Stimulated activated naive CD4-positive, alpha-beta T cell treated with Interleukin-2 at 50 U/mL for 16 hours (primary cell): ENCODE data around the gene PEX6.
A peak's percentile ranks its signal among the peaks of the same experiment; 100 is the strongest.

ENCODE experiments used
- DNase-seq: peaks from one replicate; lab custom pipeline; 2025; lab: John Stamatoyannopoulos, UW

The PEX6 gene

DNA sequence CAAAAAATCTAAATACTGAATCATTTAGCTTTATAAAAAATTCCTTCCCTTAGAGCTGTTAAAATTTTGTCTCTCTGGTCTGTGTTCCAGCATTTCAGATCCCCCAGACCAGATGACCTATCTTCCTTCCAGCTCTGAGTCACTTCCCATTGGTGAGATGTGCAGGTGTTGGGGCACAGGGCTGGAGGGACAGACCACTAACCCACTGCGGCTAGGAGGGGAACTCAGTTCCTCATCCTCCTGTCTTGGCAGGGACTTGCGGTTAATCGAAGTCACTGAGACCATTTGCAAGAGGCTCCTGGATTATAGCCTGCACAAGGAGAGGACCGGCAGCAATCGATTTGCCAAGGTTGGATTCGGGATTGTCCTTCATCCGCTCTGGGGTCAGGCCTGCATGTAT, 43.7 kb downstream of the PEX6 start:
- no peak for DNase-seq

DNA sequence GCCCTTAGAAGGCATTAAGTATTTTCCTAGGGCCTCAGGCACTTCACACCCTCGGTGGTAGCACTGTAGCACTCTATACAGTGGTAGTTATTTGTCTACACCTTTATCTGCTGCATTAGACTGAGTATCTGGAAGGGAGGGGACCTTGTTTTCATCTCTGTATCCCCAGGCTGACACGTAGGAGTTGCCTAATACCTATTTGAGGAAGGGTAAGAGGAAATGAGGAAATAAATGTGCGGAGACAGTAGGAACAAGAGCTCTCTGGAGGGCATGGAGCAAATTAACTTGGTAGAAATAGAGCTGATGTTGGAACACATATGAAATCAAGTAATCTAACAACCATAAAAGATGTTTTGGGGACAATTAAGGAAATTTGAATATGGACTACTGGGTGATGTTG, 45.8 kb downstream of the PEX6 start:
- DNase-seq, result no peak

GRCh38 chr6:42932412-42932811, 46.6 kb downstream of the PEX6 start:
- no peak for DNase-seq

DNA sequence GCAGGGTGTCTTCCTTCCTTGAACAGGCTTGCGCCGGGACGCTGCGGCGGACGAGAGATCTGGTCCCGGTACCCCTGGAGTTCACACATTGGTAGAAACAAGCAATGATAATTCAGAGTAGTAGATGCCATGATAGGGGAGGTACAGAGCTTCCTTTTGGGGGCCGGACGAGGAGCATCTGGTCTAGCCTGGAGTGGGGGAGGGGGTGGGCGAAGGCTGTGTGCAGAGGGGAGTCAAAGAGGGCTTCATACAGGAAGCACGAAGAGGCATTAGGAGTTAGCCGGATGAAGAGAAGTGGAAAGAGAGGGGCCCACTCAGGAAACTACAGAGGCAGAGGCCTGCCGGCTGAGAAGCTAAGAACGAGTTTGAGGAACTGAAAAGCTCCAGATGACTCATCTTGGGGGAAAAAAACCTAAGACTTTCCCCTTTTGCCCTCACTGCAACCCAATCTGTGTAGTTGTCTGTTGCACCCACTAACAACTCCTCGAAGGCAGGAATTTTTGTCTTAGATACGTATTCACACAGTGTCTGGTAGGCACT, 49.1 kb downstream of the PEX6 start:
- peak; percentile 64 for DNase-seq

- peak; percentile 95 for DNase-seq
Observed at GRCh38 chr6:42928986-42929820, 49.8 kb downstream of the PEX6 start, which contains the start of gene CNPY3. Gene CNPY3 (plus strand): TSS chr6:42929480. CDS start chr6:42929571, 91 bp downstream.

GRCh38 chr6:42925248-42925857, 53.6 kb downstream of the PEX6 start:
- DNase-seq, result no peak

- DNase-seq, result no peak
Observed at GRCh38 chr6:42923666-42924065, 55.3 kb downstream of the PEX6 start.

- DNase-seq, result no peak
Observed at GRCh38 chr6:42921801-42922200, 57.2 kb downstream of the PEX6 start.

GRCh38 chr6:42916288-42916687, 62.7 kb downstream of the PEX6 start:
- DNase-seq, result no peak

DNA sequence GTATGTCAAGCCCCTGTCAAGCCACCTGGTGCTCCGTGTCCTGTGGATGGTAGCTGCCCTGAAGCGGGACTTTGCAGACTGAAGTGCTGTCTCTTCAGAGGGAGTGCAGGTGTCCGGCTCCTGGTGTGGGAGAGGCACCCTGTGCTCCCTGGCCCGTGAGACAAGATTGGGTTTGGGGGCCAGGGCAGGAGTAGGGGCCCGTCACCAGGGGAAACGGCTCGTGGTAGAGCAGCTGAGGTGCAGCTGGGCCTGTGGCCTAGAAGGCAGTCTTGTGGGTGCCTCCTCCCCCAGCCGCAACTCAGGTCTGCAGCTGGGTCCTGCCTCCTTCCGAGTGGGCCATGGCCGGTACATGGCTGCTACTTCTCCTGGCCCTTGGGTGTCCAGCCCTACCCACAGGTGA, 63.2 kb downstream of the PEX6 start, which contains the start of gene PTCRA:
Gene PTCRA, plus strand, starts transcription at position 322 of the 400 bp plus-strand sequence. Its CDS starts 17 bp downstream, at position 339.
- DNase-seq, result no peak

- DNase-seq, result no peak
Observed at GRCh38 chr6:42914546-42914945, 64.4 kb downstream of the PEX6 start.
